GM12878 (cell line): ENCODE data around the gene CD180. TPM values are rescaled to one million over a fixed set of nuclear protein-coding genes. Genes with fewer than 3 reads are reported as not detected.

Experiments
- ATAC-seq: fragments of 200-7000 bp; cut with Tn5 transposase; 3 replicates; pipeline ENCODE4 v1.9.1; 2020; ENCODE audit warnings: mild to moderate bottlenecking, moderate library complexity
- BruUV-seq: library from RNA; stranded (reverse); fragments of 400-500 nt; replicated peaks from 2 replicates; lab custom pipeline; 2021; lab: Mats Ljungman, UMichigan
- CTCF ChIA-PET: fragments of 300-600 bp; sonication (Branson Sonifier 250); formaldehyde crosslinking; extraction: SDS; loops from one replicate; lab custom pipeline; 2021; ENCODE audit warnings: inconsistent platforms; lab: Yijun Ruan, JAX
- POLR2A ChIA-PET: fragments of 350-600 bp; formaldehyde crosslinking; extraction: SDS; loops from one replicate; lab custom pipeline; 2021; ENCODE audit warnings: inconsistent platforms; lab: Charles Lee
- RAD21 ChIA-PET: fragments of 300-600 bp; sonication (Branson Sonifier 250); formaldehyde crosslinking; loops from one replicate; lab custom pipeline; 2023; ENCODE audit warnings: antibody characterized with exemption; ENCODE audit not compliant: unreplicated experiment; lab: Charles Lee
- SMC1A ChIA-PET: fragments of 300-600 bp; sonication (Branson Sonifier 250); formaldehyde crosslinking; loops from one replicate; lab custom pipeline; 2023; ENCODE audit not compliant: unreplicated experiment, uncharacterized antibody; lab: Charles Lee
- DNase-seq: peaks from one replicate; pipeline ENCODE4 v3.0.0-alpha.2; 2011; ENCODE audit warnings: low read depth, low spot score
- FAIRE-seq: peaks from 3 replicates; lab custom pipeline; 2011; peaks lifted over from hg19 to GRCh38; lab: Jason Lieb, UNC
- H2AFZ ChIP-seq: 2 replicates; pipeline ENCODE4 v1.6.0; 2011; ENCODE audit warnings: low read depth, low read length, control low read depth; ENCODE audit not compliant: control insufficient read depth
- H3K27ac ChIP-seq: 2 replicates; pipeline ENCODE4 v1.5.1; 2011; ENCODE audit warnings: control low read depth; ENCODE audit not compliant: control insufficient read depth, insufficient read depth
- H3K27me3 ChIP-seq, 2 experiments: replicated peaks in 1 of 2; 2 replicates each; pipeline versions ENCODE4 v1.6.0 to v1.6.1; 2011; ENCODE audit warnings: low read length in 1 of 2; ENCODE audit not compliant: control insufficient read depth in 2 of 2, insufficient read depth in 2 of 2
- H3K36me3 ChIP-seq, 2 experiments: 2 replicates each; pipeline ENCODE4 v1.5.1; 2011; ENCODE audit warnings: low read length in 1 of 2; ENCODE audit not compliant: control insufficient read depth in 2 of 2, insufficient read depth in 2 of 2
- H3K4me1 ChIP-seq: 2 replicates; pipeline ENCODE4 v1.6.1; 2011; ENCODE audit warnings: mild to moderate bottlenecking, low read length, moderate library complexity, mixed read lengths; ENCODE audit not compliant: control insufficient read depth, insufficient read depth
- H3K4me2 ChIP-seq: 2 replicates; pipeline ENCODE4 v1.6.0; 2011; ENCODE audit warnings: control low read depth; ENCODE audit not compliant: control insufficient read depth, insufficient read depth
- H3K4me3 ChIP-seq: fragments of 200-600 bp; sonication (generic); 2 replicates; pipeline ENCODE4 v1.5.1; 2016
- H3K79me2 ChIP-seq: 2 replicates; pipeline ENCODE4 v1.6.0; 2011; ENCODE audit warnings: low read length; ENCODE audit not compliant: control insufficient read depth, insufficient read depth
- H3K9ac ChIP-seq: 2 replicates; pipeline ENCODE4 v1.8.0; 2011; ENCODE audit warnings: low read length, control low read depth, mixed read lengths; ENCODE audit not compliant: control insufficient read depth, insufficient read depth
- H3K9me3 ChIP-seq: replicated peaks from 3 replicates; pipeline ENCODE4 v1.5.1; 2011; ENCODE audit warnings: mild to moderate bottlenecking, low read length; ENCODE audit not compliant: control insufficient read depth, insufficient read depth
- H4K20me1 ChIP-seq: 2 replicates; pipeline ENCODE4 v1.6.0; 2011; ENCODE audit not compliant: control insufficient read depth, insufficient read depth
- CHD1 ChIP-seq: IDR thresholded peaks from 2 replicates; pipeline ENCODE4 v1.6.1; 2012; ENCODE audit warnings: low read depth, low read length, improper control_type of control experiment
- E2F8 ChIP-seq: fragments of 450-650 bp; IDR thresholded peaks from 2 replicates; pipeline ENCODE4 v1.6.1; 2018; ENCODE audit warnings: mild to moderate bottlenecking, low read depth, moderate library complexity; ENCODE audit not compliant: partially characterized antibody
- IRF5 ChIP-seq: fragments of 450-650 bp; IDR thresholded peaks from 2 replicates; pipeline ENCODE4 v1.6.1; 2017; ENCODE audit warnings: borderline replicate concordance
- MTA3 ChIP-seq: IDR thresholded peaks from 2 replicates; pipeline ENCODE4 v1.6.1; 2012; ENCODE audit warnings: low read length, inconsistent platforms, borderline replicate concordance
- NKRF ChIP-seq: fragments of 450-650 bp; conservative IDR thresholded peaks from 2 replicates; pipeline ENCODE4 v1.6.1; 2017; ENCODE audit warnings: mild to moderate bottlenecking, moderate library complexity
- WGBS: methylation state at CpG from one replicate; pipeline ENCODE4 v1.1.6; 2016; ENCODE audit warnings: low lambda C conversion rate; ENCODE audit not compliant: insufficient replicate concordance, insufficient coverage; ENCODE audit errors: missing lambda C conversion rate; 5-methylcytosine and 5-hydroxymethylcytosine counted together
- in situ Hi-C: fragments of 300-500 bp; cut with MboI; formaldehyde crosslinking; loops from 9 replicates; pipeline ENCODE4 v1.14.3; 2018; ENCODE audit warnings: mixed read lengths
- intact Hi-C: fragments of 100-400 bp; cut with micrococcal nuclease; formaldehyde crosslinking; loops from one replicate; pipeline ENCODE4 v1.14.2; 2022; ENCODE audit not compliant: unreplicated experiment
- polyA plus RNA-seq, 11 experiments: library from polyadenylated mRNA; depleted of rRNA in 4 of 11; unstranded in 6 of 11; stranded (reverse) in 5 of 11; fragments of >200 nt; fragmentation: Nextera tagmentation in 4 of 11; fragmentation: Illumina TruSeq in 1 of 11; extraction: Ambion mirVana in 4 of 11; extraction: Trizol in 1 of 11; gene quantifications; 1 replicate in 1 of 11; 2 replicates in 10 of 11; pipeline versions ENCODE4 v1.2.1 to v1.2.3, GENCODE V29; 2011 to 2016; ENCODE audit warnings: inconsistent platforms in 2 of 11, missing spikeins in 2 of 11, low read depth in 1 of 11
- total RNA-seq, 4 experiments: library from RNA; depleted of rRNA in 3 of 4; stranded (reverse); fragments of >200 nt in 3 of 4; fragmentation: Illumina TruSeq in 1 of 4; extraction: Trizol in 1 of 4; gene quantifications; 2 replicates each; pipeline versions ENCODE4 v1.2.1 to v1.2.3, GENCODE V29; 2013 to 2021
- TF ChIP-seq, protein P1 (sequence below): IDR thresholded peaks from 2 replicates; pipeline ENCODE4 v1.6.1; 2011; ENCODE audit warnings: borderline replicate concordance, low read depth, mild to moderate bottlenecking, moderate library complexity, mixed read lengths, low read length; ENCODE audit not compliant: insufficient read depth; ENCODE audit errors: extremely low read length

Gene CD180
- total and polyA plus RNA-seq, 10 of the 15 experiments (the other 5 are each of a cell fraction or from before 2014, with no cell fraction given): 0.22 to 9.7 (median 2.9) TPM

DNA sequence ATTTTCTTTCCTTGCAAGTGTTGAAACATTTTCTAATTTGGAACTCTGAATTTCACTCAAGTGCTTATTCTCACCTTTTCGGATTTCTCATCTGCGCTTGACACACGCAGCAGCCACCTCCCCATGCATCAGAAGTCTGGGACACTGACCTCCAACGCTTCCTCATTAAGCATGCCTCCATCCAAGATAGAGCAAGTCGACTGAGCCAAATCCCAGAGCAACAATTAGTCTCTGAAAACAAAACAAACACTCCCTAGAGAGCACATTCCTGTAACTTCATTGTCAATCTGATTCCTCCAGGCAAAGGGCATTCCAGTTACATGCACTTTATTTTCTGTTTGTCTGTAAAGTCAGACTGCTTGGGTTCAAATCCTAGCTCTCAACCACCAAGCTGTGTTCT lies 5.7 kb downstream of the CD180 start:
- no peak for DNase-seq
- no peaks in the 10 kb centered on the region for H3K27me3 ChIP-seq
- RAD21 ChIA-PET: interaction anchor here (1.0 kb wide), 1 partner anchor 16 kb away, joined by 4 read pairs; no protein-coding TSS in a partner anchor
- no peak overlapping the region for H3K4me3 ChIP-seq
- H3K4me1 ChIP-seq: peaks cover 18% of the 10 kb centered on the region
- H4K20me1 ChIP-seq: no peaks in the 10 kb centered on the region
- H2AFZ ChIP-seq: no peak overlapping the region
- H3K9me3 ChIP-seq: no peaks in the 10 kb centered on the region; the same call in 2 of the 3 replicates
- intact Hi-C loops (no loop called here), in situ Hi-C loops (no loop called here)
- SMC1A ChIA-PET: interaction anchor here (0.8 kb wide), 1 partner anchor 17 kb away, joined by 3 read pairs; no protein-coding TSS in a partner anchor
- H3K9ac ChIP-seq: no peak overlapping the region
- no peak overlapping the region for H3K4me2 ChIP-seq
- POLR2A ChIA-PET: no interaction called here
- BruUV-seq: no TSS peak
- no peak overlapping the region for H3K27ac ChIP-seq
- ATAC-seq: no peak
- WGBS: 78% methylated on average over 5 of the region's 5 CpGs
- TF ChIP-seq IRF5 (no peak), CHD1 (no peak)
- no peaks in the 10 kb centered on the region for H3K79me2 ChIP-seq
- H3K36me3 ChIP-seq: no peaks in the 10 kb centered on the region
- CTCF ChIA-PET: interaction anchor here (0.7 to 1.8 kb wide), 4 partner anchors 13 to 34 kb away, joined by 3 to 4 read pairs (median 3); no protein-coding TSS in a partner anchor
- no peak for FAIRE-seq

DNA sequence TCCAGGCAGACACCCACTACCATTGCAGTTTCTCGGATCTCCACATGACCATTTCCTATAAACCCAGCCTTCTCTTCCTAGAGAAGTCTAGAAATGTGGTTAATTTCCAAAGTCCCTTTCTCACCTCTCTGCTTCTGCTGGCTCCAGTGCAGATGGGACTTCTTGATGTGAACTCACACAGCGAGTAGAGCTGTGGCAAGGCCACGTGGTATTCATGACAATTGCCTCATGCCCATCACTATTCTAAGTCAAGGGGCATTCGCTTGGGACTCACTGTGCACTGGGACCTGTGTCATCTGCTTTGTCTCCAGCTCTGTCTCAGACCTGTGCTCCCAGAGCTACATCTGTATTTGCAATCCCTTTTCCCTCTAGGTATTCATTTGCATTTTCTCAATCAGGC lies 6.2 kb downstream of the CD180 start:
- ChIA-PET SMC1A (no interaction called here), CTCF (interaction anchor here (1.2 to 1.8 kb wide), 2 partner anchors 13 to 31 kb away, joined by 3 read pairs; no protein-coding TSS in a partner anchor)
- Histone ChIP-seq H3K4me2 (no peak overlapping the region), H3K27me3 (no peaks in the 10 kb centered on the region), H3K4me3 (no peak overlapping the region), H4K20me1 (no peaks in the 10 kb centered on the region), H2AFZ (no peak overlapping the region), H3K36me3 (no peaks in the 10 kb centered on the region), H3K79me2 (no peaks in the 10 kb centered on the region), H3K4me1 (peaks cover 16% of the 10 kb centered on the region), H3K9me3 (no peaks in the 10 kb centered on the region; the same call in 2 of the 3 replicates)
- in situ Hi-C loops: no loop called here
- DNase-seq (no peak), ATAC-seq (no peak)
- BruUV-seq: no TSS peak
- 15% methylated on average over 4 of the region's 4 CpGs for WGBS
- TF ChIP-seq, protein P1, sequence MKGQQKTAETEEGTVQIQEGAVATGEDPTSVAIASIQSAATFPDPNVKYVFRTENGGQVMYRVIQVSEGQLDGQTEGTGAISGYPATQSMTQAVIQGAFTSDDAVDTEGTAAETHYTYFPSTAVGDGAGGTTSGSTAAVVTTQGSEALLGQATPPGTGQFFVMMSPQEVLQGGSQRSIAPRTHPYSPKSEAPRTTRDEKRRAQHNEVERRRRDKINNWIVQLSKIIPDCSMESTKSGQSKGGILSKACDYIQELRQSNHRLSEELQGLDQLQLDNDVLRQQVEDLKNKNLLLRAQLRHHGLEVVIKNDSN: peak; percentile 18
- TF ChIP-seq NKRF (no peak), E2F8 (no peak), MTA3 (no peak)
- TF ChIP-seq, all 136 proteins: peak for 1
- no peak for FAIRE-seq
- H3K9ac ChIP-seq: no peak overlapping the region
- RAD21 ChIA-PET: no interaction called here
- intact Hi-C loops: no loop called here
- POLR2A ChIA-PET: no interaction called here
- no peak overlapping the region for H3K27ac ChIP-seq
